Right cardiac atrium (tissue), 5 donors: Measurements from ENCODE around the gene PRR5. TPM values are rescaled to one million over a fixed set of nuclear protein-coding genes. Genes with fewer than 3 reads are reported as not detected.
"Not testable (repeated sequence)": the region's sequence is repeated elsewhere in the genome, so short reads cannot be mapped to it uniquely, and the experiment has no call there.

Experiments used
- ATAC-seq, 2 donors: fragments of 200-7000 bp; cut with Tn5 transposase; one replicate each; pipeline versions ENCODE4 v1.8.0 to v1.9.1; 2020; ENCODE audit warnings: moderate library complexity in 2 of 2, mild to moderate bottlenecking in 1 of 2
- DNase-seq, 3 donors: peaks; one replicate each; pipeline ENCODE4 v3.0.0-alpha.2; 2020
- H3K27ac ChIP-seq: one replicate; pipeline ENCODE4 v1.5.1; 2013; ENCODE audit warnings: mild to moderate bottlenecking, low read length, control low read depth, moderate library complexity
- H3K27me3 ChIP-seq: one replicate; pipeline ENCODE4 v1.6.1; 2013; ENCODE audit not compliant: control insufficient read depth, insufficient read depth
- H3K4me1 ChIP-seq: one replicate; pipeline ENCODE4 v1.6.1; 2013; ENCODE audit warnings: low read length; ENCODE audit not compliant: control insufficient read depth, insufficient read depth
- H3K4me3 ChIP-seq: one replicate; pipeline ENCODE4 v1.5.1; 2013; ENCODE audit warnings: low read length, control low read depth
- H3K9me3 ChIP-seq: one replicate; pipeline ENCODE4 v1.6.1; 2013; ENCODE audit warnings: low read length; ENCODE audit not compliant: control insufficient read depth
- WGBS: extraction: QIAGEN DNeasy Blood & Tissue Kit; methylation state at CpG from one replicate; pipeline ENCODE4 v1.1.7; 2013; 5-methylcytosine and 5-hydroxymethylcytosine counted together
- intact Hi-C, 4 donors: fragments of 100-400 bp; cut with DNase I; formaldehyde crosslinking; loops; one replicate each; pipeline versions ENCODE4 v1.11.0 to v1.14.0; 2022 to 2023
- polyA plus RNA-seq: library from polyadenylated mRNA; stranded (reverse); fragments of 200-250 nt; gene quantifications from one replicate; pipeline ENCODE4 v1.2.3, GENCODE V29; 2013
- total RNA-seq, 4 donors: library from RNA; stranded (reverse); fragmentation: NEBNext Ultra II Directional; extraction: Animal tissue kit (Norgen Biotek cat#: 25700); gene quantifications; one replicate each; pipeline ENCODE4 v1.2.1, GENCODE V29; 2021
- donor health status: healthy with polysubstance abuse.
- donor health status: DM: no; HTN: yes; CAD: no.
- donor health status: DM: no; HTN: no; CAD: no.
- donor health status: DM: no; HTN: yes; CAD: no; lungs with severe emphysema.
- donor health status: DM: yes; HTN: yes; CAD: no.

PRR5 gene
- total and polyA plus RNA-seq, 5 donors, result 6.1 to 10.9 (median 9.2) TPM

- ATAC-seq (no peak), DNase-seq (peak in 1 of 3 donors; percentile 14)
- 39% methylated on average over 14 of the region's 14 CpGs for WGBS
- no peaks in the 10 kb centered on the region for H3K9me3 ChIP-seq
- no peaks in the 10 kb centered on the region for H3K27me3 ChIP-seq
- no peak overlapping the region for H3K4me3 ChIP-seq
- no peak overlapping the region for H3K27ac ChIP-seq
- intact Hi-C loops, result no loop called here
- H3K4me1 ChIP-seq, result no peaks in the 10 kb centered on the region
Measured at GRCh38 chr22:44738347-44738715, 36.3 kb downstream of the PRR5 start.

- WGBS, result 84% methylated on average over 5 of the region's 5 CpGs
- H3K4me1 ChIP-seq, result no peaks in the 10 kb centered on the region
- intact Hi-C loops, result no loop called here
- no peak overlapping the region for H3K27ac ChIP-seq
- no peak overlapping the region for H3K4me3 ChIP-seq
- no peak for ATAC-seq
- no peaks in the 10 kb centered on the region for H3K27me3 ChIP-seq
- DNase-seq, result peak; percentile 13 to 37 (median 30)
- no peaks in the 10 kb centered on the region for H3K9me3 ChIP-seq
Measured at GRCh38 chr22:44739024-44739423, 37.0 kb downstream of the PRR5 start.

DNA sequence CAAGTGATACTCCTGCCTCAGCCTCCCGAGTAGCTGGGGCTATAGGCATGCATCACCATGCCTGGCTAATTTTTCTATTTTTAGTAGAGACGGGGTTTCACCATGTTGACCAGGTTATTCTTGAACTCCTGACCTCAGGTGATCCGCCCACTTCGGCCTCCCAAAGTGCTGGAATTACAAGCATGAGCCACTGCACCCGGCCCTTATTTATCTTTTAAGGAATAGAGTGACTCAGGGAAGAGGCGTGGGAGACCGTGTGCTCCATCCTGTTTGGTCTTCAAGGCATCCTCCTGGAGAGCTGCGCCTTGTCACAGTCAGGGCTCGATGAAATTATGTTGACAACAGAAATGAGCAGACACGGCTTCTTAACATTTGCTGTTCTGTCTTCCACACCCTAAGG lies 37.7 kb downstream of the PRR5 start:
- H3K4me1 ChIP-seq, H3K27me3 ChIP-seq, H3K27ac ChIP-seq, H3K4me3 ChIP-seq, H3K9me3 ChIP-seq, ATAC-seq, intact Hi-C loops: not testable (repeated sequence)
- DNase-seq, result peak; percentile 4 to 29 (median 4)
- WGBS, result 50% methylated on average over 10 of the region's 10 CpGs

GRCh38 chr22:44740307-44740706 lies 38.3 kb downstream of the PRR5 start:
- H3K9me3 ChIP-seq, result no peaks in the 10 kb centered on the region
- H3K4me3 ChIP-seq, result no peak overlapping the region
- H3K27ac ChIP-seq, result no peak overlapping the region
- intact Hi-C loops, result no loop called here
- peak; percentile 3 to 33 (median 16) for DNase-seq
- ATAC-seq, result no peak
- 75% methylated on average over 17 of the region's 17 CpGs for WGBS
- no peaks in the 10 kb centered on the region for H3K4me1 ChIP-seq
- no peaks in the 10 kb centered on the region for H3K27me3 ChIP-seq

DNA sequence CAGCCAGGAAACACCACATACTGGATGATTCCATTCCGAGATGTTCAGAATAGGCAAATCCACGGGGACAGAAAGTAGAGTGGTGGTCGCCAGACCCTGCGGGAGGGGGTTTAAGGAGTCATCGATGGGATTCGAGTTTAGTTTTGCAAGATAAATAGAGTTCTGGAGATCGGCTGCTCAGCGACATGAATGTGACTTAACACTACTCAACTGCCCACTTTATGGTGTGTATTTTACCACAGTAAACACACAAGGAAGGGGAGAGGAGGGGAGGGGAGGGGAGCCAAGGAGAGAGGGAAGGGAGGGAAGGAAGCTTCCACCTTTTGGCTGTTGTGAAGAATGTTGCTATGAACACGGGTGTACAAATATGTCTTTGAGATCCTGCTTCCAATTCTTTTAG lies 39.9 kb downstream of the PRR5 start:
- no peaks in the 10 kb centered on the region for H3K4me1 ChIP-seq
- no peaks in the 10 kb centered on the region for H3K9me3 ChIP-seq
- no peak for ATAC-seq
- no peak overlapping the region for H3K4me3 ChIP-seq
- H3K27ac ChIP-seq, result no peak overlapping the region
- intact Hi-C loops, result no loop called here
- 77% methylated on average over 9 of the region's 9 CpGs for WGBS
- no peaks in the 10 kb centered on the region for H3K27me3 ChIP-seq
- peak in 1 of 3 donors; percentile 15 for DNase-seq

DNA sequence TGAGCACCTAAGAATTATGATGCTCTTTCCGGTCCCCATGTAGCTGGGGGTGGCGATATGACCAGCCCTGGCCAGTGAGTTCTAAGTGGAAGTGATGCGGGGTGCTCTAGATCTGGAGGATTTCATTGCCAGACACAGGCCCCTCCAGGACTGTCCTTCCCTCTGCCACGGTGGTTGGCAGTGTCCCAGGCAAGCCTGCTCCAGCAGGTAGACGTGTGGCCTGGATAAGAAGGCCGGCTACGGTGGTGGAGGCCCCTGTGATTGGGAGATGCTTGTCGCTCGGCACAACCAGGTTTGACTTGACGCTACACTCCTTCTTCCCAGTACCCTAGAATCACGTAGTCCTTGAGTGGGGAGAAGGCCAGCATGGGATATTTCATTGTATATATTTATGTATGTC lies 41.2 kb downstream of the PRR5 start:
- Histone ChIP-seq H3K4me3 (no peak overlapping the region), H3K27ac (no peak overlapping the region), H3K9me3 (no peaks in the 10 kb centered on the region), H3K4me1 (no peaks in the 10 kb centered on the region), H3K27me3 (no peaks in the 10 kb centered on the region)
- 85% methylated on average over 11 of the region's 11 CpGs for WGBS
- DNase-seq (peak in 1 of 3 donors; percentile 47), ATAC-seq (no peak)
- intact Hi-C loops, result no loop called here

- Histone ChIP-seq H3K4me1 (no peaks in the 10 kb centered on the region), H3K27ac (no peak overlapping the region), H3K4me3 (no peak overlapping the region), H3K9me3 (no peaks in the 10 kb centered on the region), H3K27me3 (no peaks in the 10 kb centered on the region)
- 30% methylated on average over 7 of the region's 7 CpGs for whole genome bisulfite sequencing
- intact Hi-C loops, result no loop called here
- peak in 1 of 3 donors; percentile 2 for DNase-seq
- no peak for ATAC-seq
Measured at GRCh38 chr22:44743804-44744211, 41.8 kb downstream of the PRR5 start.

- Histone ChIP-seq H3K27ac (no peak overlapping the region), H3K9me3 (no peaks in the 10 kb centered on the region), H3K4me3 (no peak overlapping the region), H3K27me3 (no peaks in the 10 kb centered on the region), H3K4me1 (no peaks in the 10 kb centered on the region)
- DNase-seq (peak in 2 of 3 donors; percentile 9 to 17), ATAC-seq (no peak)
- WGBS, result 52% methylated on average over 13 of the region's 13 CpGs
- intact Hi-C loops, result no loop called here
Measured at GRCh38 chr22:44745853-44746789, 44.1 kb downstream of the PRR5 start.

GRCh38 chr22:44747784-44748127 lies 45.8 kb downstream of the PRR5 start:
- ATAC-seq, H3K27me3 ChIP-seq, H3K4me3 ChIP-seq, H3K27ac ChIP-seq, H3K9me3 ChIP-seq, DNase-seq, intact Hi-C loops, H3K4me1 ChIP-seq: not testable (repeated sequence)
- 97% methylated on average over 4 of the region's 4 CpGs for WGBS

DNA sequence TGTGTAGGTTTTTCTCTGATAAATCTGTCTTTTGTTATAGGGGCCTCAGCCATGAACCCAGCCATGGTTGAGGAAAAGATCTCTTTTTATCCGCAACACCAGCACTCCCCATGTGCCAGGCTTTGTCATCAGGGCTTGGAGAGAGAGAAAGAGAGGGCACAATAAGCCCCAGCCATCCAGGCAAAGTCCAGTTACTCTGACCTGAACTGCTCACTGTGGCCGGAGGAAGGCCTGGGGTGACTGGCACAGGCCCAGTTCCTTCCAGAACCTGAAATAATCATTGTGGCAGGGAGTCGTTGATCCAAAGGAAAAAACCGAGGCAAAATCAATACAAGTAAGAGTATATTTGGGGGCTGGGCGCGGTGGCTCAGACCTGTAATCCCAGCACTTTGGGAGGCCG lies 46.5 kb downstream of the PRR5 start:
- Histone ChIP-seq H3K27me3 (no peaks in the 10 kb centered on the region), H3K27ac (no peak overlapping the region), H3K9me3 (no peaks in the 10 kb centered on the region), H3K4me1 (no peaks in the 10 kb centered on the region), H3K4me3 (no peak overlapping the region)
- DNase-seq (peak in 1 of 3 donors; percentile 15), ATAC-seq (no peak)
- WGBS, result 91% methylated on average over 7 of the region's 7 CpGs
- intact Hi-C loops, result no loop called here

- DNase-seq (no peak), ATAC-seq (no peak)
- intact Hi-C loops, result no loop called here
- Histone ChIP-seq H3K27ac (no peak overlapping the region), H3K4me1 (peaks cover 3% of the 10 kb centered on the region), H3K4me3 (no peak overlapping the region), H3K27me3 (no peaks in the 10 kb centered on the region), H3K9me3 (no peaks in the 10 kb centered on the region)
- 76% methylated on average over 1 of the region's 1 CpG for WGBS
Measured at GRCh38 chr22:44750481-44750880, 48.5 kb downstream of the PRR5 start.
